ENCODE measurements around the gene RAPGEF4.
"Not testable (repeated sequence)": the region's sequence is repeated elsewhere in the genome, so short reads cannot be mapped to it uniquely, and the experiment has no call there.

RAPGEF4 gene

GRCh38 chr2:172725284-172725683 is 10.4 kb upstream of the RAPGEF4 start:
- in situ Hi-C loops (cut with MboI; ENCODE audit: low sequenced_read_pairs), result no loop called here

- in situ Hi-C loops (cut with MboI; ENCODE audit: low sequenced_read_pairs), result no loop called here
Observed at GRCh38 chr2:172725746-172726145, 9.9 kb upstream of the RAPGEF4 start.

GRCh38 chr2:172726172-172726735 is 9.4 kb upstream of the RAPGEF4 start:
- in situ Hi-C loops (cut with MboI; ENCODE audit: low sequenced_read_pairs), result no loop called here

- in situ Hi-C loops (cut with MboI; ENCODE audit: low sequenced_read_pairs), result no loop called here
Observed at GRCh38 chr2:172730411-172730810, 5.2 kb upstream of the RAPGEF4 start.

GRCh38 chr2:172734711-172735581 is 699 bp upstream of the RAPGEF4 start:
- in situ Hi-C loops (cut with MboI; ENCODE audit: low sequenced_read_pairs), result no loop called here

GRCh38 chr2:172736424-172737174 is 954 bp downstream of the RAPGEF4 start:
- in situ Hi-C loops (cut with MboI; ENCODE audit: low sequenced_read_pairs), result no loop called here

- in situ Hi-C loops (cut with MboI; ENCODE audit: low sequenced_read_pairs), result no loop called here
Observed at GRCh38 chr2:172739661-172740266, 4.1 kb downstream of the RAPGEF4 start.

- in situ Hi-C loops (cut with MboI; ENCODE audit: low sequenced_read_pairs), result no loop called here
Observed at GRCh38 chr2:172740856-172741255, 5.2 kb downstream of the RAPGEF4 start.

GRCh38 chr2:172742931-172743540 is 7.4 kb downstream of the RAPGEF4 start:
- in situ Hi-C loops (cut with MboI; ENCODE audit: low sequenced_read_pairs), result no loop called here

GRCh38 chr2:172743898-172744297 is 8.3 kb downstream of the RAPGEF4 start:
- in situ Hi-C loops (cut with MboI; ENCODE audit: low sequenced_read_pairs), result no loop called here

- in situ Hi-C loops (cut with MboI; ENCODE audit: low sequenced_read_pairs), result no loop called here
Observed at GRCh38 chr2:172745636-172746035, 10.0 kb downstream of the RAPGEF4 start.

- in situ Hi-C loops (cut with MboI; ENCODE audit: low sequenced_read_pairs), result not testable (repeated sequence)
Observed at GRCh38 chr2:172748543-172748942, 12.9 kb downstream of the RAPGEF4 start.

- in situ Hi-C loops (cut with MboI; ENCODE audit: low sequenced_read_pairs), result no loop called here
Observed at GRCh38 chr2:172749388-172749787, 13.7 kb downstream of the RAPGEF4 start.

- in situ Hi-C loops (cut with MboI; ENCODE audit: low sequenced_read_pairs), result no loop called here
Observed at GRCh38 chr2:172751564-172751963, 15.9 kb downstream of the RAPGEF4 start.

GRCh38 chr2:172753610-172754009 is 18.0 kb downstream of the RAPGEF4 start:
- in situ Hi-C loops (cut with MboI; ENCODE audit: low sequenced_read_pairs), result no loop called here

- in situ Hi-C loops (cut with MboI; ENCODE audit: low sequenced_read_pairs), result no loop called here
Observed at GRCh38 chr2:172759441-172759840, 23.8 kb downstream of the RAPGEF4 start.

- in situ Hi-C loops (cut with MboI; ENCODE audit: low sequenced_read_pairs), result no loop called here
Observed at GRCh38 chr2:172761306-172761705, 25.7 kb downstream of the RAPGEF4 start.

GRCh38 chr2:172762574-172762973 is 26.9 kb downstream of the RAPGEF4 start:
- in situ Hi-C loops (cut with MboI; ENCODE audit: low sequenced_read_pairs), result no loop called here

GRCh38 chr2:172763079-172763478 is 27.4 kb downstream of the RAPGEF4 start:
- in situ Hi-C loops (cut with MboI; ENCODE audit: low sequenced_read_pairs), result no loop called here

- in situ Hi-C loops (cut with MboI; ENCODE audit: low sequenced_read_pairs), result no loop called here
Observed at GRCh38 chr2:172765662-172766061, 30.0 kb downstream of the RAPGEF4 start.

- in situ Hi-C loops (cut with MboI; ENCODE audit: low sequenced_read_pairs), result no loop called here
Observed at GRCh38 chr2:172768401-172768800, 32.8 kb downstream of the RAPGEF4 start.

Measured in HL-60/S4 treated with phorbol 12-myristate 13-acetate at 8.2 ng/mL for 4 days and 3 days (cell line).